NCI-H128 (cell line): Measurements from ENCODE around the gene GOPC.

Experiments
- DNase-seq: peaks from one replicate; lab custom pipeline; 2025; ENCODE audit not compliant: unreplicated experiment; lab: John Stamatoyannopoulos, UW

The GOPC gene

GRCh38 chr6:117597755-117598154, 4.6 kb downstream of the GOPC start:
- DNase-seq: no peak

- no peak for DNase-seq
Observed at GRCh38 chr6:117595099-117595923, 7.0 kb downstream of the GOPC start.

DNA sequence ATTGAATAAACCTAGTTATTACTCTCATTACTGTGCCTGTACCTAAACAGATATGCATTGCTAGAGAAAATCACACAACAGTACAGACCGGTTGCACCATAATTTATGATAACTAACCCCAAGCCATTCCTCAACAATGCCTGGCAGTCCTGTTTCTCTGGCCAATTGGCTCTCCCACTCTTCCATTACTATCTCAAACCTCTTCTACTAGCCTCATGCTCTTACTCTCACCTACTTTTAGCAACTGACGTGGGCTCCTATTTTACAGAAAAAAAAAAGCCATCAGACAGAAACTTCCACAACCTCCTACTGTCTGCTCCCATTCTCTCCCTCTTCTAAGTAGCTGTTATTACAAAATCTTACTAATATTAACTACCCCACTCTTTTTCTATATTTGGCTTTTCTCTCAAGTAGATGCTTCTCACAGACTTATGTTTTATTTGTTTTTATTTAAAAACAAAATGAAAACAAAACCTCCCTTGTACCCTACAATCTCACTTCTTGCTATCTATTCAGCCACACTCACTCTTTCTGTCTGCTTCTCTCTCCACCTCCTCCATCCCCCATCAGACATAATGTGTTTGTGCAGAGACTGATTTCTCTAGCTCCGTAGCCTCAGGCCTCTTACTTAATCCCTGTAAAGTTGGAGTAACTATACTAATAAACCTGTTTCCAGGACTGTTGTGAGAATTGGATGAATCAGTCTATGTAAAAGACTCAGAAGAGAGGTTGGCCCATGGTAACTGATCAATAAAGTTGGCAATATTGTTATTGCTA, 9.1 kb downstream of the GOPC start:
- DNase-seq: no peak

- no peak for DNase-seq
Observed at GRCh38 chr6:117591405-117591804, 10.9 kb downstream of the GOPC start.

DNA sequence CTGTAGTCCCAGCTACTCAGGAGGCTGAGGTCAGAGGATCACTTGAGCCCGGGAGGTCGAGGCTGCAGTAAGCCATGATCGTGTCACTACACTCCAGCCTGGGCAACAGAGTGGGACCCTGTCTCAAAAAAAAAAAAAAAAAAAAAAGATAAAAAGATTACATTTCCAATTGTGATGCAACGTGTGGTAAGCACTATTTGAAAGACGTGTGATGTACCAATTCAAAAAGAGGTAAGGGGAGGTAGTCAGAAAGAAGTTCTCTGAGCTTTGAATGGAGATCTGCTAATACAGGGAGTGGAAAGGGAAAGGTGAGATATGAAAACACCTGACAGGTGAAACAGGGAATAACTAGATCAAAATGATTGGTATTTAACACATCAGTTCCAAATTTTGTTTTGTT, 11.9 kb downstream of the GOPC start:
- DNase-seq: no peak

GRCh38 chr6:117585647-117586046, 16.7 kb downstream of the GOPC start:
- DNase-seq: no peak

DNA sequence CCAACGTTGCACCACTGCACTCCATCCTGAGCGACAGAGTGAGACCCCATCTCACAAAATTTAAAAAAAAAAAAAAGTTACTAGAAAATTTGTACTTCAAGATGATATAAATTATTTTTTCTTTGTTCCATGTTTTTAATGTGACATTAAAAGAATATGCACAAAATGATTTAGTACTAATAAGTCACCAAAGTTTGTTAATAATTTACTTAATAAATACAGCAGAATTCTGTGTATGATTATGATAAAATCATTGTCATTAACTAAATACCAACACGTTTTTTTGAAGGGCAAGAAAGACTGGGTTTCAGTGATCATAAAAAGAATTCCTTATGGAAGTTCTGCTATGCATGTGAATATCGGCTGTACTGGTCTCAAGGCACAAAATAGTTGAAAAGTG, 28.1 kb downstream of the GOPC start:
- no peak for DNase-seq

- no peak for DNase-seq
Observed at GRCh38 chr6:117573006-117573680, 29.2 kb downstream of the GOPC start.

DNA sequence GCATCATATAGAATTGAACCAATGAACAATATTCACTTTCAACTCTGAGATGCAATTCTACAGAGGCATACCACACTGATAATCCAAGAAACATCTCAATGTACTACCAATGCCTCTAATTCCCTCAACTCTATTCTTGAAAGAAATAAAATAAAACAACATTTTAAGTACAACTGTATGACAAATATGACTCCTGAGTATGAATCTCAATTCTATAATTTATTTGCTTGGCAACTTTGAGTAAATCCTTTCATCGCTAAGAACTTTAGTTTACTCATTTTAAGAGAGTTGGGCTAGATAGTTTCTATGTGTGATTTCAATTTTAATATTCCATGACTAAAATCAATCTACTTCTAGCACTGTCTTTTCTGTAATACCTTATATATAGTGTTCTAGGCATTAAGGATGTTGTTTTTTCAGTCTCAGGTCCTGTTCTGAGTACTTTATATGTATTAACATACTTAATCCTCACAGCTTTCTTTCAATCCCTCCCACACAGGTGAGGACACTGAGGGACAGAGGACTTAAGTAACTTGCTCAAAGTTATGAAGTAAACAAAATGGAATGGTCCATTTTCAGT, 33.4 kb downstream of the GOPC start:
- no peak for DNase-seq

GRCh38 chr6:117568247-117568646, 34.1 kb downstream of the GOPC start:
- DNase-seq: no peak

- DNase-seq: no peak
Observed at GRCh38 chr6:117564681-117565080, 37.6 kb downstream of the GOPC start.

DNA sequence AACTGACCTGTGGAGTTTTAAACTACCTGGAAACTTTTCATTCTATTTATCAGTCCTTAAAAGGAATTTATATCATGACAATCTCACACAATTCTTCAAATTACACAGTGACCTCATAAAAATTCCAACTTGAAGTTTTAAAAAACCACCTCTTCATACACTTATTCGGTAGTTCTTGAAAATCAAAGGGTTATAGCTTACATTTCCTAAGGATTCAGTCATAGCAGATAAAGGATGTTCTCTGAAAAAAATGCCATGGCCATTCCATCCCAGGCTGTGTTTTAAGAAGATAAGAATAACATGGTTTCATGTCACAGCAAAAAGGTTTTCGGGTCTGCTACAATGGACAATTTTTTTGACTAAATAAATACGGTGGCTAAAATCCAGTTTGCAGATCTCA, 41.2 kb downstream of the GOPC start:
- no peak for DNase-seq

- no peak for DNase-seq
Observed at GRCh38 chr6:117559299-117559698, 43.0 kb downstream of the GOPC start.

- DNase-seq: no peak
Observed at GRCh38 chr6:117558818-117559217, 43.5 kb downstream of the GOPC start.

DNA sequence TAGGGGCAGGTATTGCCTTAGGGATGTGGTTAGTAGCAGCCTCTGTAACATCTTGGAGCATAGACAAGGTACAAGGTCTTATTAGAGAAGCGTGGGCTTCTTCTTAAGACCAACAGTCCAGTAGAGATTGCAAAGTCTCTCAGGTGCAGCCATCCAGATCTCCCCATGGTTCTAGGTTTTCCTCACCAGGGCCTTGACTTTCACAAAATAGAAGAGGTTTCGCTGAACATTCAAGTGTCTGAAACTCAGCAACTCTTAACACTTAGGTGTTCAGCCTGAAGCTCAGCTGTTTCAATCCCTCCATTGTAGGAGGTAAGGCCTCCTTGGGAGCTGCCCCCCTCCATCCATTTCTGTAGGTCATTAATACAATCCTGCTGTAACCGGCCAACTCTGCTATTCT, 44.4 kb downstream of the GOPC start:
- no peak for DNase-seq

GRCh38 chr6:117555882-117556498, 46.3 kb downstream of the GOPC start:
- peak; percentile 11 for DNase-seq

DNA sequence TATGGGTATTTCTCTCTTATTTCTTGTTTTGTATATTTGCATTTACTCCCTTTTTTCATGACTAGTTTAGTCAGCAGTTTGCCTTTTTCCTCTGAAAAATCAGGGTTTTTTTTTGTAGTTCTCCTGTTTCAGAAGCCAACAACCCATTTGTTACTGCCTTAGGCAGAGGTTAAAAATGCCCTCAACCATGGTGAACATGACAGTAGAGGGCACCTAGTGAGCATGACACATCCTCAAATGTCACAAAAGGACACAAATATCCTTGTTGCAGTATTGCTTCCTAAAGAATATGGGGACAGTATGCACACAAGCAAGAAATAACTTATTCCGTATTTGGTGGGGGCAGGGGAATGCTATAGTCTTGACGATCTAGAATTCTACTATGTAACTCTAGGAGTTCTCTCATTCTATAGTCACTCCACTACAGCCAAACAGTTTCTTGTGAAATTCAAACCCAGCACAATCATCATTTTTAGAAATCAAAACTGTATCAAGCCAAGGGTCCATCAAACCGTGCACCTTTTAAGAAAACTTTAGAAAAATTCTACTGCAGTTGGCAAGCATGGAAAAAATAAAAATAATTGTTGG, 47.0 kb downstream of the GOPC start:
- no peak for DNase-seq

DNA sequence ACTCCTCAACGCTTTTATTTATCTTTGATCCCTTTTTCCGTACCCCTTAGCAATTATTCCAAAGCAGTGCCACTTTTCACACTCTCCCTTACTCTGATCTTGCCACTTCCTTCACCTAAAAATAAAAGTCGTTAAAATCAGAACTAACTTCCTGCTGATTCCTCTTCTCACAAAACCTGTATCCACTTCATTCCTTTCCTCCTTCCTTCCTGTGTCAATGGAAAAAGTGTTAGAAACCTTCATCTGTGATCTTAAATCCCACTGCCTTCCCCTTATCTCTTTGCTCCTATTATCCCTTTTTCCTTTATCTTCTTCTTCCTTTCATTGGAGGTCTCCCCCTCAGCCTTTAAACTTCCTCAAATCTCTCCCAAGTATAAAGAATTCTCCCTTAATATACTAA, 49.2 kb downstream of the GOPC start:
- DNase-seq: no peak

GRCh38 chr6:117552618-117553017, 49.7 kb downstream of the GOPC start:
- no peak for DNase-seq

GRCh38 chr6:117550618-117551242, 51.6 kb downstream of the GOPC start:
- no peak for DNase-seq
